NCI-H748 (cell line): Measurements from ENCODE around the gene TTI1.

ENCODE experiments used
- DNase-seq: peaks from one replicate; lab custom pipeline; 2025; ENCODE audit not compliant: unreplicated experiment; lab: John Stamatoyannopoulos, UW

TTI1 gene

DNA sequence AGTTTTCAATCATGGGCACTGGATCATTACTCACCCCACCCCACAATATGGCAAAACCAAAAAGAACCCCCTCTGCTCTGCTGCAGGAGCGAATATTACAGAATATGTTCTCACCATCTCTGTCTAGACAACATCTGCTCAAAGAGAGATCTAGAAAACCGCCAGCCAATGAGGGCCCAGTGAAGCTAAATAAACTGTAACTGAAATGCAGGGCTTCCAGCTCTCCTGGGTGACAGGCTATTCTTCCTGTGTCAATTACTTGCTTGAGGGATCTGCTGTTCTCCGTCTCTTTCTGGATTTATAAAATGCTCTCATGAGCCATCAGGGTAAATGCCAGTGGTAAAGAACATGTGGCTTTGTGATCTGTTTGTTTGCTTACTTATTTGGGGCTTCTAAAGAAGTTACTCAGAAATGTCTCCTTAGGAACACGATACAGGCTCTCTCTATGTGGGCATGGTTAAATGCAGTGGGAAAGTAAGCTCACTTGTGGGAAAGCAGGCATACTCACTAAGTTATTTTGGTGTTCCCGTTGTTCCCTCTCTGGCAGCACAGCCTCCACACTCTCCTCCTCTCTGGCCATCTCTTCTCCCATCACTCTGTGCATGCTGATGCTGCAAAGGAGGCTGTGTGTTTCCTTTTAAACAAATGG, 44.8 kb downstream of the TTI1 start:
- DNase-seq, result no peak

DNA sequence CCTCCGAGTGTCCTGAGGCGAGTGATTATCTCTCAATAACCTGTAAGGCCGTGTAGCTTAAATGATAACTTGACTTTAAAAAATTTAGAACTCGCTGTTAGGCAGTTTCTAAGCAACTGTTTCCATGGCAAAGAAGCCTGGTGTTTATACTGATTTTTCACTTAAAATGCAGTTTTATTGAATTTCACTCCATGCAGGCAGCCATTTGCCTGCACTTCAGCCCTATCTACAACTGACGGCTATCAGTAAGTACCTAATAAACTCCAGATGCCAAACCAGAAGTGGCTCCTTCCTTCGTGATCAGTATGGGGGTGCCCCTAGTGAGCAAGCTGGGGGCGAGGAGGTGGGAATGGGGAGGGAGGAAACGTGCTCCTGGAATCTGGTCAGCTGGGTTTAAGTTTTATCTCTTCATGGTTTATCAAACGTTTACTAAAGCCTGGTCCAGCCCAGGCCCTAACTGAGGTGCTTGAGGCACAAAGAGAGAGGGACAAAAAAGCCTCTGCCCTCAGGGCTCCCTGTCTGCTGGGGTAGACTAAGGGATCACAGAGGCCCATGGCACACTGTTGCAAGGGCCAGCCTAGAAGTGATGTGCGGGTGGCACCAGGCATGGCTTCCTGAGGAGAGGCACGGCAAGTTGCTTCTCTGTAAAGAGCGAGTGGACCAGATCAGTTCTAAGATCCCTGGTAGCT, 45.5 kb downstream of the TTI1 start:
- no peak for DNase-seq

DNA sequence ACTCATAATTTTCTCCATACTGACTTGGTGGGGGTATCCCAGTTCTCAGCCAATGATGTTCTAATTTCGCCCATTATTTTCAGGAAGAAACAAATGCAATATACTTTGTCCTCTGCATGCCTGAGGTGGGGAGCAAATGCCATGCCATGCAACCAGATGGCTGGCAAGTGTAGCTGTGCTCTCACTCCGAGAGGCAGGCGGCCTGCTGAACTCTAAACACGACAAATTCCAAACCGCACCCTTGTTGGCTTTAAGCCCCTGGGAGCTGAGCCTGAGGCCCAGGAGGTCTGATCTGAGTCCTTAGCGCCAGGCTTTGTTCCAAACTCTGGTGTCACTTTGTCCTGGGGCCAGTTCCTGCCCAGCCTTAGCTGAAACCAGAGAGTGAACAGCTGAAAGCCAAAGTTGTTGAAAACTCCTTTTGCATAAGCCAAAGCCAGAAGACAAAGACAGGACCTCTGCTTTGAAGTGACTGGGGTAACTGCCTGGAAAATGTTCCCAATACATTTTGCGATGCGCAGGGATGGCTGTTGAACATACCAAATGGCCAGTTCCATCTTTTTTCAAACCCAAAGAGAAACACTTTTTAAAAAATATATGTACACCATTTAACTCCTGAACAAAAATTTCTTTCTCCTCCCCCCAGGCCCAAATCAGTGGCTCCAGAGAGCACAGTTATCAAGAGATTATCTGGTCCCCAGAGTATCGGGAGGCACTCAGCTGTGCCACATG, 46.2 kb downstream of the TTI1 start:
- no peak for DNase-seq

DNA sequence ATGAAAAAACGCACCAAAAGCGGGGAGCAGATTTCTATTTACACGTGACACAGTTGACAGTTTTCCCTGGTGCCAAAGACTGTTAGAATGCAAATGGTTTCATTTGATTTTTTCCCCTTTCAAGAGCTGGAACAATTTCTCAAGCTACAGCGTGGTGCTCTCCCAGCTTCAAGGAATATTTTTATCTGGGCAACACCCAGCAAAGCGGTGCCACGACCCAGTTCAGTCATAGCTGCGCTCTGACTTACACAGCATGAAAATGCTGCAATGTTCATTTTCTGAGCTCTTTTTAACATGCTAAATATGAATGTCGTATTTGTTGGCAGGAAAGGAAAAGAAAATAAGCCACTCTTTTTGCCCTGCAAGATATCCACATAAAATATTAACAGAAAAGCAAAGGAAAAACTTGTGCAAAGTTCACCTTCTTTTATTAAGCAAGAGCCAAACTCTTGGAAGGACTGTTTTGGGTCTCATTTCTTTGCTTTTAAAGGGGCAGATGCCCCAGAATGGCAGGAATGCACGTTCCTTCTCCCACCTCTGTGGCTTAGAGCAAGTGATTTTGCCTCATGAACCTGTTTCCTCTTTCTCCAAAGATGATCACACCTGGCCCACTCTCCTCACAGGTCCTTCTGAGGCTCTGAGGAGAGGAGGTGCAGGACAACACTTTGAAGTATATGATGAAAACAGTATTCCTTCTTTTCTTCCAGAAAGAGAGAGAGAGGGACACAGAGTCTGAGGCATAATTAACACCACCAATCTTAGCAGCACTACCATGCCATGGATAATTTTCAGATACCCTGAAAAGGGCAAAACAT, 47.0 kb downstream of the TTI1 start:
- DNase-seq, result no peak

DNA sequence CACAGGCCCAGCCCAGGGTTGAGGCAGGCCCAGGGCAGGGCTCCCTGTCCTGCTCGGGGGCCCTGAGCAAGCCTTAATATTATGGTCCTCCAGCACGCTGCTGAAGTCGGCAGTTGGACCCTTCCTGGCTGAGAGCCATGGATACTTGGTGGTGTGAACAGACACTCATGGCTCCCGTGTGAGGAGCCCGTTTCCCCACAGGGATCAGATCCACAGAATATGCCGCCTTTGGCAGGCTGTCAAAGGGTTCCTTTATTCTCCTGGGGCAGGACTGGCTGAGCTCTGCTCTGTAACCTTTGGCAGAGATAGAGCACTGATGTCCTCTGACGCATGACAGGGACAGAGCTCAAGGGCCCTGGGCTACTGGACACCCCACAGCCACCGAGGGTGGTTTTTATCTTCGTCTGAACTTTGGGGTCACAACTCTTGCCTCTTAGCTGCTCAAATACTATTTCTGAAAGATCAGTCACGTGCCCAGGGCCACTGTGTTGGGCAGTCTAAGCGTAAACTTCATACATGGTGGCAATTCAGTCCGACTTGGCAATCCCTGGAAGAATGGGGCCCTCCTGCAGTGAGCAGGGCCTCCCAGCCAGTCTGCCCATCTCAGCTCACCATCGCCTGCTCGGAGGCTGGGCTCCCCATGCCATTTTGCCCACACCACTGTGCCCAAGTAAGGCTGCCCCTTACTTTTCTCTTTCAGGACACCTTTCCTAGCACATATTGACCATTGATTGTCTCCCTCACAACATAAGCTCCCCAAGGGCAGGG, 49.1 kb downstream of the TTI1 start:
- no peak for DNase-seq

DNA sequence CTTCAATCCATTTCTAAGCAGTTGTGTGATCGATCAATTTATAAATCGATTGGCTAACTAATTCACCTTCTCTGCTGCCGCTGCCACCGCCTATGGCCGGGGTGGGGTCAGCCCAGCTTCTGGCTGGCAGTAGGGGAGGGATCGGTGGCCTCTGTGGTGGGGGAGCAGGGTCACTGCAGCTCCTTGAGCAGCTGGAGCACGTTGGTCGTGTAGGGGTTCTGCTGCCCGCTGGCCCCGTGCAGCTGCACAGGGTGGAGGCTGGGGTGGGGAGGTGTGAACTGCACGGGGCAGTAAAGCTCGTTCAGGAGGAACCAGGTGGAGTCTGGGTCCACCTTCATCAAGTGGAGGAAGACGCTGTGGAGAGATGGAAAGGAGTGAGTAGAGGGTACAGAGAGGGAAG, 50.0 kb downstream of the TTI1 start:
- no peak for DNase-seq

DNA sequence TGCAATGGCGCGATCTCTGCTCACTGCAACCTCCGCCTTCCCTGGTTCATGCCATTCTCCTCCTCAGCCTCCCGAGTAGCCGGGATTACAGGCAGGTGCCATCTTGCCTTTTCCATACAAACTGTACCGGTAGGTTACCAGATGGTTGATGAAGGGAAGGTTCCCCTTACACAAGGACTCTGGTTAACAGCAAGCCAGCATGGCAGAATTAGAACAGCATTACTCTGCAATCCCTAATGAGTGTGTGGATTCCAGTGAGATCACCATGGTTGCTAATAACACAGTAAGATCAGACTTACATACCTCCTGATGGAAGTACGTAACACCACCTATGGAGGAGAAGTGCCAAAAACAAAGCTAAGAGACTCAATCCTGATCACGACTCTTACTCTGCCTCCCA, 51.7 kb downstream of the TTI1 start:
- no peak for DNase-seq

DNA sequence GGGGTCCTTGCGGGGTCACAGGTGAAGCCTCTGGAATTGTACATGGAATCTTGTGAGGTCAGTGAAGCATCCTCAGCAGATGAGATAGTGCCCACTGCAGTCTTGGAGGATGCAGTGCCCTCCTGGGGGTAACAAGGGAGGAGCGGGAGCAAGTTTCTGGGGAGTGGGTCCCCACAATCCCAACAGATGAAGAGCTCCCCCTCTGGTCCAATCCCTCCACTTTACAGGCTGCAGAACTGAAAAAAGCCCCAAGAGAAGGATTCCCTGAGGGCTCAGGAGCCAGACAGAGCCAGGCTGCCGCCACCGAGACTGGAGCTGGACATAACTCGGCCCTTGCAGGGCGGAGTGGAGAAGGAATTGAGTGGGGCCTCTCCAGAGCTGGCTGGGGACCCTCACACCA, 52.4 kb downstream of the TTI1 start:
- DNase-seq, result no peak

DNA sequence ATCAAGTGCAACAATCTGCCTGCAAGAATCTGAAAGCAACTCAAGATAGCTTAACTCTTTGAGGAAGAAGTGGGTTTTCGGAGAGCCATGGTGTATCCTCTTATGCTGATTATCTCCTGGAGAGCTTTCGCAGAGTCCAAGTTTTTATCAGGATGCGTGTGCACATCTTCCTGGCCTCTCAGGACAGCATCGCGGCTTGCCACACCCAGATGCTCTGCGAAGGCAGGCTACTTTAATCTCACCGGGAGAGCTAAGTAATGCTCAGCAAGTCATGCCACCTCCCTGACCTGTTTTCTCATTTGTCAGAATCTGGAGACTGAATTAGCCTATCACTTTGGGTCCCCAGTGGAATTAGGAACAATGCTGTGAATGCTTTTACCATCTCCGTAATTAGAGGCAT, 52.9 kb downstream of the TTI1 start:
- DNase-seq, result no peak

DNA sequence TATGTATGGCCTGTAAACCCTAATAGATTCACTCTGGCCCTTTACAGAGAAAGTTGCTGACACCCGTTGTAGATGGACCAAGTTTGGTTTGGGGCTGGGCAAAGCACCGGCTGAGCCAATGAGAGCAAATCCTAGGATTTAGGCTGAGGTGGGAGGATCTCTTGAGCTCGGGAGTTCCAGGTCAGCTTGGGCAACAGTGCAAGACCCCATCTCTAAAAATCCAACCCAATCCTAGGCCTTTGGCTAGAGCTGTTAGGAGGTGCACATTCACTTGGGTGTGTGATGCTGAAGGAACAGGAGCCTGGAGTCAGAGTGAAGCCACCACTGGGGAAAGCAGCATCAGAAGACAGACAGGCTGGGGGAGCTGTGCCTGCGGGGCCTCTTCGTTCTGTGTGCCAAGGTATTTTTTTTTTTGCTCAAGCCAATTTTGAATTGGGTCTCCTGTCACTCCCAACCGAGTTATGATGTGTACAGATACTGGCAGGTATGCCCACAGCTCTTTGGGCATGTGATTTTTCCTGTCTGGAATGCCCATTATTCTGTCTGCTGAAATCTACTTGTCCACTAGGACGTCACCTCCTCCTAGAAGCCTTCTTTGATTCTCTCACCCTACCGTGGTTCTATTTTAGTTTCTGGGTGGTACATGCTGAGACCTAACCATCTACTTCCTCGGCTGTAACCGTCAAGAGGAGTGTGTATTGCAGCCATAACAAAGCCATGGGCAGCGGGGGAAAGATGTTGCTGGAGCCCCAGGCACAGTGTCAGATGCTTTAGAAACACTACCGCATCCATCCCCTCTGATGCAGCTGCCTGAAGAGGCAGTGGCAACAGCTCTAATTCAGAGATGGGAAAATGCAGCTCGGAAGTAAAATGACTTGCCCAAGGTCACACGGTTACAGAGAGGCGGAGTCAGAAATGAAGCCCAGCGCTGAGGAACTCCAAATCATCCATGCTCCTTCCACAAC, 54.0 kb downstream of the TTI1 start:
- DNase-seq, result no peak

DNA sequence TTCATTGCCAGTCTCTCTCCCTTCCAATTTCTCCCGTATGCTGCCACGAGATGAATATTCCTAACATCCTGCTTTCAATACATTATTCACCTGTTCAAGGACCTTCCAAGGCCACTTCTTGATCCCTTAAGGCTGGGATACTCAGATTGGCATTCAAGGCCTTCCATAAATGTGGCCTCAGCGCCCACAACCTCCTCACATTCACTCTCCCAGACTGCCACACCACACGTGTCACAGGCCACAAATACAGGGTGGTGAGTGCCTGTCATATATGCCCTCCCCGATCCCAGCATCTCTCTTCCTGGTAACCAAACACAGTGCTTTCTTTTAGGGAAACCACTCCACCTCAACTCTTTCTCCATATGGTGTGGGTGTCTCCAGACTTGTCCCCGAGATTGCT, 55.5 kb downstream of the TTI1 start:
- no peak for DNase-seq

DNA sequence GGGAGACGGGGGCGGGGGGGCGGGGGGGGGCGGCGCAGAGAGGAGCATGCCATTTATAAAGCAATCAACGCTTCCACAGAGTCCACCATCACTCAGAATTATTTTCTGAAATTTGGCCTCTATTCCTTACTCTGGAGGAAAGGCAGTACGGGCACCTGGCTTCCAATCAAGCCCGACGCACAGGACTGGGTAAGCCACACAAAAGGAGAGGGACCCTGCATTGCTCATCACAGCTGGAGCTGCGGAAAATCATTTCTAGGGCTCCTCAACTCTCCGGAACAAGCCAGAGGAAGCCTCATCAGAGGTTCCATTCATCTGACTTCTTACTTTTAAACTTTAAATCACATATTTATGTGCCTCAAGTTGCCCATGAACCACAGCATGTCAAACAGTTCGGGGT, 55.9 kb downstream of the TTI1 start:
- DNase-seq, result no peak

DNA sequence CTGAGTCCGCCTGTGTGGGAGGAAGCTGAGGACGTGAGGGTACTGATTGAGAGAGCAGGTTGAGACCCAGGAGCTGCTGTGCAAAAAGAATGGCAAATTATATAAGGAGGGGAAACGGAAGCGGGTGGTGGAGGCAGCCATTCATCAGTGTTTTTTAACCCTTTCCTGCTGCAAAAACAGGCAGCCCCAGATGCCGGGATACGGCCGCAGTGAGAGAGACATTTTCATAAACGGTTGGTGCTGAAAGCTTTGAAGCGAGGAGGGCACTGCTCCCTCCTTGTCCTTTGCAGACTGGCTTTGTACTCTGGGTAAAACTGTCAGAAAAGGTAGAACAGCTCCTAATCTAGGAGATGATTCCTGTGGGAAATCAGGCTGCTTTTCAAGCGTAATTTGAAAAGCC, 56.4 kb downstream of the TTI1 start:
- DNase-seq, result no peak

DNA sequence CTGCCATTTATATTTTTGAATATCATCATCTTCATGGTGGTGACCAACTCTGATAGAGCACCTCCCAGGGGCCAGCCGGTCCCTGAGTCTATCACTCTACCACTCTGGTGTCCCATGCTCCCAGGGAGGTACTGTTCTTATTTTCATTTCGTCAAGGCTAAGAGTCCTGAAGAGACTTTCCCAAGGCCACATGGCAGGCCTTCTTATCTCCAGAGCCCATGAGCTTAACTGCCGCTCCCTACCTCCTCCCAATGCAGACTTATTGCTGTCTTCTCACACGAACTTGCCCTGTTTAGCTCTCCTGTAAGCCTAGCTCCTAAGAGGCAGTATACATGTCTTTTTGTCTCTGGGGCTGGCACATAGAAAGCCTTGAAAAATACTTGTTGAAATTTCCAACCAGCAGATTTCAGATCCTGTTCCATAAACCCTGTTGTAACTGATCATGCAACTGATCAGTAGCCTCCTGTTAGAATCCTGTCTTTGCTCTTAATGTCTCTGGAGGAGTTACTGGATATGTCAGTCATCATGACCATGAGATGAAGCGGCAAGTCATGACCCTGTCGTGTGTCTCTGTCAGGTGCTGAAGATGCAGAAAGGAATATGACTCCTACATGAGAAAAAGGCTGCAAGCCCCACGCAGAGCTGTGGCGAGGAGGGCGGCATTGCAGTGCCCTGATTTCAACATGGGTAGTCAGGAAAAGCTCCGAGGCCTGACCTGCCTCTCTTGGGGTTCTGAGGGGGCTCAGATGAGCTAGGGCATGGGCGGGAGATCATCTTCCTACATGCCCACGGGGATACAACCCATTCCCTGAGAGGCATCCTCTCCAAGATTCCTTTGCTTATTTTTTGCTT, 60.0 kb downstream of the TTI1 start:
- no peak for DNase-seq

DNA sequence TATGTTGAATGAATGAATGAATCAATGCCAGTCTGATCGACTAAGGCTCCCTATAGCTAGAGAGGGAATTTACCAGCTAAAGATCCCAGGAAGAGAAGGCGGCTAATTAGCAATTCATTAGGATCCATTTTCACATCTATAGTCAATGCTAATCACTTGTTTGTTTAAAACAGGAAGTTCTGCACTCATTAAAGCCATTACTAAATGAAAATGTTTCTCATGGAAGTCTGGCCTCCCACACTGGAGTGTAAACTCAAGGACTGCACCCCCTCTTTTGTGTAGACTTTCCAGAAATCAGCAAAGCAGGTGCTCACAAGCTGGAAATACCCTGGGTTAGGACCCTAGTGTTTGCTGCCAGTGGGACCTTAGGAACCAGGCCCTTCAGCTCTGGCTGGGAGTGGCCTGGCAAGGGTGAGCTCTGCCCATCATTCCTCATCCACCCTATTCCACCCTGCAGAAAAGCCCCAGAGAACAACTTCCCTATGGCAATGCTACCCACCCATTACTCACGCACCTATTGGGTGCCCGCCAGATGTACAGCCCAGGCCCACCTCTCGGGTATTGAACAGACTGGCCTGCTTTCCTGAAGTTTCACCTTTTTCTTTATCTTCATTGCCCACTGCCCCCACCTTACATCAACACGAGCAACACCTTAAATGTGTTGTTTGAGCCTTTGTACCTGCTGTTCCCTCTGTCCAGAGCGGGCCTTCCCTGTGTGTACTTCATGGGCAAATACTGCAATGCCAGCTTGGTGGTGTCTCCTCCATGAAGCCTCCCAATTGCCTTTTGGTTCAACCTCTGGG, 60.8 kb downstream of the TTI1 start:
- DNase-seq, result no peak

DNA sequence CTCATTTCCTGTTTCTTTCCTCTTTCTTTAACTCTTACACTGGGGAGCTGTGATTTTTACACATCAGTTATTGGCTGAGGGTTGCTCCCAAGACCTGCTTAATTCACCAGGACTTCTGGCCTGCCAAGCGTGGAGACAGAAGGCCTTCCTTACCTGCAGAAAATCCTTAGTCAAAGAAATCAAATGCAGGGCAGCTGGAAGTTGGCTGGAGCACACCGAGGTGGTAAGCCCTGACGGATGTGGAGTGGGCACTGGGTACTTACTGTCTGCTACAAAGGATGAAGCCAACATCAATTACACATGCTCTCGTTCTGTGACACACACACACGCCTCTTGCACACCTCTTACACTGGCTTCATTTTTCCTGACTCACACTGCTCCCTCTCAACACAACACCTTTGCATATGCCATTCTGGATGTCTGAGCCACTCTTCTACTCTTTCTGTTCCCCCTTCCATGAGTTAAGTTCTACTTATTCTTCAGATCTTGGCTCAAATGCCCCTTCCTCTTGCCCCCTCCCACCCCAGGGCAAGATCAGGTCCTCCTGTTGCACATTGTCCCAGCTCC, 61.6 kb downstream of the TTI1 start:
- DNase-seq, result no peak

DNA sequence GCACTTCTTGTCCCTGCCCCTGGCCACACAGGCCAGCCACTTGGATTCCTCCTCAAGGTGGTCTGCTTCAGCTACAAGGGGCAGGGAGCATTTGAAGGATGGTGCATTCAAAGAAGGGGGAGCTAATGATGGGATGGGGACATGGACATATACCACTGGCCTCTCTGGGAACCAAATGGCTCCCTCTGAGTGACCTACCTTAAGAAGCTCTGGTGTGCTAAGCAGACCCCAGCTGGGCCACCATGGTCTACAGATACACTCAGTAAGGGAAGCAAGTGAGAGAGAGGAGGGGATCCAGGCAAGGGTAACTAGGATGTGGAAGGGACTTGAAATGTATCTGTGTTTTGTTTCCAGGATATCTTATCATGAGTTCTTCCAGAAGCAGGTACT, 62.4 kb downstream of the TTI1 start:
- no peak for DNase-seq
